ENCODE results near the gene SETMAR.

Gene SETMAR

DNA sequence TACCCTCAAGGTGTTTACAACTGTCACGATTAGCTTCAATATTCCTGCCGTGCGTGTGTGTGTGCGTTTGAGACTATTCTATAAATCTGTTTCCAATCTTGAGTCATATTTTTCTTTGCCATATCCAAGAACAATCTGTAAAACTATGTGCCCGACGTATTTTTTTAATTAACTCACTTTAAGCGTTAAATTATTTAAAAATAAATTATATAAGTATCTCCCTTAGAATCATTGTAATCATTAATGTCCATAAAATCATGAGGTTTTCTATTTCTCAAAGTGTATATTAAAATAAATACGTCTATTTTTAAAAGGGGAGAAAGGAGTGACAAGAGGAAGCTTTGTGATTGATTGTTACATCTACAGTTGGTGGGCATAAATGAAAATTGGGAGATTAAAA, 2.9 kb downstream of the SETMAR start:
- no peak for DNase-seq (ENCODE audit: low spot score)
- Histone ChIP-seq H3K4me1 (ENCODE audit: insufficient read depth, poor library complexity, severe bottlenecking) (peaks cover 7% of the 10 kb centered on the region), H3K27ac (ENCODE audit: poor library complexity, severe bottlenecking) (no peak overlapping the region), H3K9me3 (ENCODE audit: severe bottlenecking) (no peaks in the 10 kb centered on the region), H3K27me3 (ENCODE audit: insufficient read depth, poor library complexity, severe bottlenecking) (no peaks in the 10 kb centered on the region), H3K4me3 (ENCODE audit: severe bottlenecking) (no peak overlapping the region), H3K36me3 (ENCODE audit: low read depth) (no peaks in the 10 kb centered on the region)
- ATAC-seq (ENCODE audit: low read depth) = no peak
- TF ChIP-seq, protein P1, sequence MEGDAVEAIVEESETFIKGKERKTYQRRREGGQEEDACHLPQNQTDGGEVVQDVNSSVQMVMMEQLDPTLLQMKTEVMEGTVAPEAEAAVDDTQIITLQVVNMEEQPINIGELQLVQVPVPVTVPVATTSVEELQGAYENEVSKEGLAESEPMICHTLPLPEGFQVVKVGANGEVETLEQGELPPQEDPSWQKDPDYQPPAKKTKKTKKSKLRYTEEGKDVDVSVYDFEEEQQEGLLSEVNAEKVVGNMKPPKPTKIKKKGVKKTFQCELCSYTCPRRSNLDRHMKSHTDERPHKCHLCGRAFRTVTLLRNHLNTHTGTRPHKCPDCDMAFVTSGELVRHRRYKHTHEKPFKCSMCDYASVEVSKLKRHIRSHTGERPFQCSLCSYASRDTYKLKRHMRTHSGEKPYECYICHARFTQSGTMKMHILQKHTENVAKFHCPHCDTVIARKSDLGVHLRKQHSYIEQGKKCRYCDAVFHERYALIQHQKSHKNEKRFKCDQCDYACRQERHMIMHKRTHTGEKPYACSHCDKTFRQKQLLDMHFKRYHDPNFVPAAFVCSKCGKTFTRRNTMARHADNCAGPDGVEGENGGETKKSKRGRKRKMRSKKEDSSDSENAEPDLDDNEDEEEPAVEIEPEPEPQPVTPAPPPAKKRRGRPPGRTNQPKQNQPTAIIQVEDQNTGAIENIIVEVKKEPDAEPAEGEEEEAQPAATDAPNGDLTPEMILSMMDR (IDR thresholded peaks at IDR 0.05; ENCODE audit: poor library complexity, severe bottlenecking) = no peak

DNA sequence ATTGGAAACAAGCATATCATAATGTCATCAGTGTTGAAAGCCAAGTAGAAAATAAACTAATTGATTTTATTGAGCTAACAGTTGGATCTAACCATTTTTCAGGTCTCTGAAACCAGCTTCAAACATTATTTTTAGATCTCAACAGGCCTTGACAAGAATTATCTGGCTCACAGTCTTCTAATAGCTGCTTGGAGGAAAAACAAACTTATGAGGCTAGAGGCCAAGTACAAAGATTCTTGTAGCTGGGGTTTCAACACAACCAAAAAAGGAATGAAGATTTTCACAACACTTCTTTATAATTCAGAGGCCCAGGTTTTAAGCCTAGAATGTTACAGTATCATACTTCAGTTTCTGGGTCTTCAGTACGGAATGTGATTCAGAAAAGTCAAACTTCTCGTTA, 3.7 kb downstream of the SETMAR start:
- no peak overlapping the region for H3K27ac ChIP-seq (ENCODE audit: poor library complexity, severe bottlenecking)
- TF ChIP-seq, protein P1 (IDR thresholded peaks at IDR 0.05; ENCODE audit: poor library complexity, severe bottlenecking) = no peak
- H3K4me1 ChIP-seq (ENCODE audit: insufficient read depth, poor library complexity, severe bottlenecking) = peaks cover 7% of the 10 kb centered on the region
- no peaks in the 10 kb centered on the region for H3K36me3 ChIP-seq (ENCODE audit: low read depth)
- H3K27me3 ChIP-seq (ENCODE audit: insufficient read depth, poor library complexity, severe bottlenecking) = no peaks in the 10 kb centered on the region
- H3K4me3 ChIP-seq (ENCODE audit: severe bottlenecking) = no peak overlapping the region
- no peaks in the 10 kb centered on the region for H3K9me3 ChIP-seq (ENCODE audit: severe bottlenecking)
- DNase-seq (ENCODE audit: low spot score) (no peak), ATAC-seq (ENCODE audit: low read depth) (no peak)

DNA sequence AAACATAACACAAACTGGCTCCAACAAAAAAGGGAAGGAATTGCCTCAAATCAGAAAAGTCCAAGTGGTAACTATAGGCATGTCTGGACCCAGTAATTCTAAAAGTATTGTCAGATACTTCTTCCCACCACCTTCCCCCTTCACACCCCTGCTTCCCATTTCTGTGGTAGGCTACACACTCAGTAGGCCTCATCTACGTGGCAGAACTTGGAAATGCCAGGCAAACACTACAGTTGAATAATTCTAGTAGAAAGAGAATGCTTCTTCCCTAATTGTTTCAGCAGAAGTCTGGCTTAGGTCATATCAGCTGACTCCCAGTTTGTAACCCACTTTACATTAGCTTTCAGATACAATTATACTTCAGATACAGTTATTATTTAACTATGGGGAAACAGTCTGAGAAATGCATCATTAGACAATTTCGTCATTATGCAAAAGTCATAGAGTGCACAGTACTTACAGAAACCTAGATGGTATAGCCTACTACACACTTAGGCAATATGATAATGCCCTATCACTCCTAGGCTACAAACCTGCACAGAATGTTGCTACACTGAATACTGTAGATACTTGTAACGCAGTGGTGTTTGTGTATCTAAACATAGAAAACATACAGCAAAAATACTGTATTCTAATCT, 6.4 kb downstream of the SETMAR start:
- Histone ChIP-seq H3K4me1 (ENCODE audit: insufficient read depth, poor library complexity, severe bottlenecking) (peaks cover under 1% of the 10 kb centered on the region), H3K27me3 (ENCODE audit: insufficient read depth, poor library complexity, severe bottlenecking) (no peaks in the 10 kb centered on the region), H3K27ac (ENCODE audit: poor library complexity, severe bottlenecking) (no peak overlapping the region), H3K4me3 (ENCODE audit: severe bottlenecking) (no peak overlapping the region), H3K9me3 (ENCODE audit: severe bottlenecking) (no peaks in the 10 kb centered on the region), H3K36me3 (ENCODE audit: low read depth) (no peaks in the 10 kb centered on the region)
- TF ChIP-seq, protein P1 (IDR thresholded peaks at IDR 0.05; ENCODE audit: poor library complexity, severe bottlenecking) = no peak
- no peak for ATAC-seq (ENCODE audit: low read depth)
- no peak for DNase-seq (ENCODE audit: low spot score)

DNA sequence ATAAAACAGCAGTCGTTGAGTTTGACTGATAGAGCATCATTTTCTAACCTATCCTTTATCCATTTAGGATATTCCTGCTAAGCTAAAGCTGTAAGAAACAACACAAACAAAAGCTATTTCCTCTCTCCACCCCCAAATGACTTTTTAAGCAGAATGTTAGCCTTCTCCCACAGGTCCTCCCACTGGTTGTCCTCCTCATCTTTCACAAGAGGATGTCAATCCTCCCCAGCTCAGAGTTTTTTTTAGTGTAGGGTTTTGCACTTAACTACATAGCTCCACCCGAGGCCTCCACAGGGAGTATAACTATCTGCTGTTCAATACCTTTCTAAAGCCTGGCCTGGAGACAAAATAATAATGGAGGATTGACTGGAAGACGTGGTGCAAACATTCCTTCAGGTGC, 7.8 kb downstream of the SETMAR start:
- Histone ChIP-seq H3K27ac (ENCODE audit: poor library complexity, severe bottlenecking) (no peak overlapping the region), H3K4me1 (ENCODE audit: insufficient read depth, poor library complexity, severe bottlenecking) (no peaks in the 10 kb centered on the region), H3K9me3 (ENCODE audit: severe bottlenecking) (no peaks in the 10 kb centered on the region), H3K4me3 (ENCODE audit: severe bottlenecking) (no peak overlapping the region), H3K27me3 (ENCODE audit: insufficient read depth, poor library complexity, severe bottlenecking) (no peaks in the 10 kb centered on the region), H3K36me3 (ENCODE audit: low read depth) (no peaks in the 10 kb centered on the region)
- no peak for ATAC-seq (ENCODE audit: low read depth)
- TF ChIP-seq, protein P1 (IDR thresholded peaks at IDR 0.05; ENCODE audit: poor library complexity, severe bottlenecking) = no peak
- no peak for DNase-seq (ENCODE audit: low spot score)

DNA sequence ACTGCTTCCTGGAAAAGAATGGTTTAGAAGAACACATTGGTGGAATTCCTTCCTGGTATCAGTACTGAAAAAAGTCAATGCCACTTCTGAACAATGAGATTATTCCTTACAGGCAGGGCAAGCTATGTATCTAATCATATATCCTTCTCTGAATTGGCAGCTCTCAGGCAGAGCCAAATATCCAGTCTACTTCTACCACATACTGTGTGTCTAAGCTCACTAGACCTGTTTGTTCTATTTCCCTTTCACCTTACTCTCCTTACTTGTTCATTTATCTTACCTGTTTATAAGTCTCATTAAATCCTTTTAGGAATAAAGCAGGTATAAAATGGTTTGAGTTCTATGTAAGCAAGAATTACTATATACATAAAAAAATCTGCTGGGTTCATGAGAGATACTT, 8.3 kb downstream of the SETMAR start:
- no peak for ATAC-seq (ENCODE audit: low read depth)
- H3K27ac ChIP-seq (ENCODE audit: poor library complexity, severe bottlenecking) = no peak overlapping the region
- H3K27me3 ChIP-seq (ENCODE audit: insufficient read depth, poor library complexity, severe bottlenecking) = no peaks in the 10 kb centered on the region
- no peaks in the 10 kb centered on the region for H3K9me3 ChIP-seq (ENCODE audit: severe bottlenecking)
- H3K4me3 ChIP-seq (ENCODE audit: severe bottlenecking) = no peak overlapping the region
- TF ChIP-seq, protein P1 (IDR thresholded peaks at IDR 0.05; ENCODE audit: poor library complexity, severe bottlenecking) = no peak
- DNase-seq (ENCODE audit: low spot score) = no peak
- H3K4me1 ChIP-seq (ENCODE audit: insufficient read depth, poor library complexity, severe bottlenecking) = no peaks in the 10 kb centered on the region
- no peaks in the 10 kb centered on the region for H3K36me3 ChIP-seq (ENCODE audit: low read depth)
